Endothelial cell of umbilical vein (primary cell): ENCODE results near the gene HBG2. TPM values are rescaled to one million over a fixed set of nuclear protein-coding genes. Genes with fewer than 3 reads are reported as not detected.

Experiments used
- BruUV-seq: library from RNA; stranded (reverse); fragments of 400-500 nt; replicated peaks from 2 replicates; lab custom pipeline; 2021; lab: Mats Ljungman, UMichigan
- CTCF ChIA-PET: fragments of 300-600, 350-600 bp; sonication (Branson Sonifier 250); formaldehyde crosslinking; loops from one replicate; lab custom pipeline; 2021; ENCODE audit warnings: antibody characterized with exemption, inconsistent platforms; lab: Charles Lee
- POLR2A ChIA-PET: fragments of 300-600, 350-600 bp; sonication (Branson Sonifier 250); formaldehyde crosslinking; loops from one replicate; lab custom pipeline; 2021; ENCODE audit warnings: antibody characterized with exemption, inconsistent platforms; lab: Charles Lee
- DNase-seq: peaks from one replicate; pipeline ENCODE4 v3.0.0-alpha.2; 2011; ENCODE audit warnings: low read depth, low spot score
- FAIRE-seq: peaks from 2 replicates; lab custom pipeline; 2011; peaks lifted over from hg19 to GRCh38; lab: Jason Lieb, UNC
- H2AFZ ChIP-seq: 2 replicates; pipeline ENCODE4 v1.6.0; 2012; ENCODE audit warnings: low read depth, low read length, control low read depth, inconsistent platforms
- H3K27ac ChIP-seq: 2 replicates; pipeline ENCODE4 v1.5.1; 2011; ENCODE audit warnings: low read depth, mild to moderate bottlenecking, control low read depth, low read length, moderate library complexity; ENCODE audit not compliant: insufficient read depth
- H3K27me3 ChIP-seq, 2 experiments: 2 replicates each; pipeline versions ENCODE4 v1.6.0 to v1.6.1; 2011; ENCODE audit warnings: low read length in 2 of 2, mixed read lengths in 1 of 2; ENCODE audit not compliant: control insufficient read depth in 2 of 2, insufficient read depth in 2 of 2
- H3K36me3 ChIP-seq, 2 experiments: 2 replicates in 1 of 2; 3 replicates in 1 of 2; pipeline ENCODE4 v1.5.1; 2011; ENCODE audit warnings: low read length in 2 of 2, mild to moderate bottlenecking in 1 of 2, moderate library complexity in 1 of 2; ENCODE audit not compliant: control insufficient read depth in 2 of 2, insufficient read depth in 2 of 2; ENCODE audit errors: extremely low read depth in 1 of 2
- H3K4me1 ChIP-seq: 3 replicates; pipeline ENCODE4 v1.5.1; 2011; ENCODE audit warnings: mild to moderate bottlenecking, low read length; ENCODE audit not compliant: control insufficient read depth, insufficient read depth; ENCODE audit errors: extremely low read depth
- H3K4me2 ChIP-seq: 2 replicates; pipeline ENCODE4 v1.6.1; 2011; ENCODE audit warnings: low read length, control low read depth, mixed read lengths; ENCODE audit not compliant: insufficient read depth
- H3K4me3 ChIP-seq, 3 experiments: fragments of 200-600 bp in 1 of 3; sonication (generic), shearing (Covaris generic) in 1 of 3; replicated peaks in 1 of 3; 2 replicates each; pipeline ENCODE4 v1.5.1; 2011 to 2016; ENCODE audit warnings: control low read depth in 3 of 3, low read length in 3 of 3, mild to moderate bottlenecking in 2 of 3, inconsistent platforms in 1 of 3, low read depth in 1 of 3, moderate library complexity in 1 of 3; ENCODE audit not compliant: insufficient read depth in 1 of 3
- H3K79me2 ChIP-seq: 2 replicates; pipeline ENCODE4 v1.6.0; 2012; ENCODE audit warnings: low read length, inconsistent platforms; ENCODE audit not compliant: control insufficient read depth, insufficient read depth
- H3K9ac ChIP-seq: replicated peaks from 2 replicates; pipeline ENCODE3; 2011; ENCODE audit warnings: low read length, control low read depth; ENCODE audit not compliant: insufficient read depth; ENCODE audit errors: extremely low read depth
- H3K9me1 ChIP-seq: replicated peaks from 3 replicates; pipeline ENCODE4 v1.6.0; 2011; ENCODE audit warnings: mild to moderate bottlenecking, low read length; ENCODE audit not compliant: control insufficient read depth, insufficient read depth; ENCODE audit errors: extremely low read depth
- H3K9me3 ChIP-seq: replicated peaks from 2 replicates; pipeline ENCODE4 v1.5.1; 2012; ENCODE audit warnings: low read length, inconsistent platforms; ENCODE audit not compliant: control insufficient read depth, insufficient read depth
- H4K20me1 ChIP-seq: replicated peaks from 2 replicates; pipeline ENCODE3; 2011; ENCODE audit warnings: mild to moderate bottlenecking, low read length; ENCODE audit not compliant: control insufficient read depth, insufficient read depth; ENCODE audit errors: extremely low read depth
- EZH2 ChIP-seq: IDR thresholded peaks from 2 replicates; pipeline ENCODE4 v1.6.1; 2012; ENCODE audit warnings: borderline replicate concordance, low read depth, mild to moderate bottlenecking, moderate library complexity, low read length, inconsistent platforms; ENCODE audit not compliant: severe bottlenecking
- FOS ChIP-seq: IDR thresholded peaks from 2 replicates; pipeline ENCODE4 v1.6.1; 2011; ENCODE audit warnings: mild to moderate bottlenecking, low read length, moderate library complexity, borderline replicate concordance; ENCODE audit not compliant: insufficient read depth
- GATA2 ChIP-seq: IDR thresholded peaks from 2 replicates; pipeline ENCODE4 v1.7.0; 2011; ENCODE audit warnings: low read depth, mild to moderate bottlenecking, moderate library complexity, mixed read lengths, low read length; ENCODE audit not compliant: insufficient read length, insufficient read depth
- JUN ChIP-seq: IDR thresholded peaks from 2 replicates; pipeline ENCODE4 v1.6.1; 2011; ENCODE audit warnings: borderline replicate concordance, low read depth; ENCODE audit not compliant: insufficient read length, insufficient read depth
- MAX ChIP-seq: IDR thresholded peaks from 2 replicates; pipeline ENCODE4 v1.6.1; 2011; ENCODE audit not compliant: insufficient read depth, insufficient read length
- MYC ChIP-seq: IDR thresholded peaks from one replicate; pipeline ENCODE4 v1.6.1; 2011; ENCODE audit warnings: mild to moderate bottlenecking, low read depth, low read length
- POLR2A ChIP-seq: IDR thresholded peaks from 2 replicates; pipeline ENCODE4 v1.6.1; 2012; ENCODE audit warnings: low read depth, mild to moderate bottlenecking, control low read depth, low read length
- POLR2AphosphoS5 ChIP-seq: IDR thresholded peaks from 2 replicates; pipeline ENCODE4 v1.6.1; 2012; ENCODE audit warnings: low read depth, mild to moderate bottlenecking, control low read depth, low read length, moderate library complexity; ENCODE audit not compliant: insufficient read depth
- dilution Hi-C: fragments of 300-500 bp; cut with MboI; formaldehyde crosslinking; loops from one replicate; pipeline ENCODE4 v1.15.0; 2019; ENCODE audit warnings: low sequenced_read_pairs; ENCODE audit not compliant: extremely low pct_ligation_motif_present
- intact Hi-C: fragments of 100-400 bp; cut with micrococcal nuclease; formaldehyde crosslinking; loops from one replicate; pipeline ENCODE4 v1.10.0; 2022
- polyA plus RNA-seq, 4 experiments: library from polyadenylated mRNA; depleted of rRNA in 3 of 4; stranded (reverse) in 3 of 4; unstranded in 1 of 4; fragments of >200 nt; gene quantifications; 2 replicates each; pipeline versions ENCODE4 v1.2.1 to v1.2.3, GENCODE V29; 2011 to 2012; ENCODE audit warnings: missing spikeins in 1 of 4
- total RNA-seq: library from RNA; stranded (reverse); gene quantifications from 2 replicates; pipeline ENCODE4 v1.2.3, GENCODE V29; 2021
- TF ChIP-seq, protein P1 (sequence below), 2 donors: IDR thresholded peaks; 1 replicate in 1 of 2; 2 replicates in 1 of 2; pipeline ENCODE4 v1.5.1; 2011; ENCODE audit warnings: low read length in 2 of 2, mild to moderate bottlenecking in 2 of 2, moderate library complexity in 2 of 2, control low read depth in 1 of 2, inconsistent platforms in 1 of 2, low read depth in 1 of 2; ENCODE audit not compliant: insufficient read depth in 1 of 2; ENCODE audit errors: extremely low read depth in 1 of 2

Gene HBG2
- total and polyA plus RNA-seq, 2 donors (not counting 3 experiments of a cell fraction or from before 2014, with no cell fraction given): 1.2 TPM; not detected in 1

DNA sequence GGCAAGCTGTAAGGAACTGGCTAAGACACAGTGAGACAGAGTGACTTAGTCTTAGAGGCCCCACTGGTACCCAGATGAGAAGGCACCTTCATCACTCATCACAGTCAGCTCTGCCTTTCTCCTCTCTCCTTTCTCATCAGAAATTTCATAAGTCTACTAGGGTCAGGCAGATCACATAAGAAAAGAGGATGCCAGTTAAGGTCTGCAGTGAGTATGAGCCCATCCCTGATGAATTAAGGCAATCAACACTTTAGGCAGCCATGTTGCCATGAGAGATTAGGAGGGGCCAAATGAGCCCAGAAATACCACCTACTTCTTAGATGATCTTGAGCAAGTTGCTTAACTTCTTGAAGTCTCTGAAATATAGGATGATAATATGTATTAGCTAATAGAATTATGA is 27.0 kb upstream of the HBG2 start:
- no peak overlapping the region for H3K9ac ChIP-seq
- H3K4me3 ChIP-seq: no peak overlapping the region
- H3K79me2 ChIP-seq: no peaks in the 10 kb centered on the region
- no peaks in the 10 kb centered on the region for H3K9me3 ChIP-seq
- no peaks in the 10 kb centered on the region for H3K27me3 ChIP-seq
- ChIA-PET POLR2A (no interaction called here), CTCF (interaction anchor here (1.3 to 1.6 kb wide), 2 partner anchors 15 to 83 kb away, joined by 4 to 5 read pairs; no protein-coding TSS in a partner anchor)
- H3K36me3 ChIP-seq: no peaks in the 10 kb centered on the region
- H3K9me1 ChIP-seq: no peaks in the 10 kb centered on the region
- peaks cover 11% of the 10 kb centered on the region for H3K4me1 ChIP-seq
- no peak for TF ChIP-seq EZH2
- TF ChIP-seq POLR2A: no peak
- TF ChIP-seq GATA2: no peak
- TF ChIP-seq MYC: no peak
- TF ChIP-seq, protein P1, sequence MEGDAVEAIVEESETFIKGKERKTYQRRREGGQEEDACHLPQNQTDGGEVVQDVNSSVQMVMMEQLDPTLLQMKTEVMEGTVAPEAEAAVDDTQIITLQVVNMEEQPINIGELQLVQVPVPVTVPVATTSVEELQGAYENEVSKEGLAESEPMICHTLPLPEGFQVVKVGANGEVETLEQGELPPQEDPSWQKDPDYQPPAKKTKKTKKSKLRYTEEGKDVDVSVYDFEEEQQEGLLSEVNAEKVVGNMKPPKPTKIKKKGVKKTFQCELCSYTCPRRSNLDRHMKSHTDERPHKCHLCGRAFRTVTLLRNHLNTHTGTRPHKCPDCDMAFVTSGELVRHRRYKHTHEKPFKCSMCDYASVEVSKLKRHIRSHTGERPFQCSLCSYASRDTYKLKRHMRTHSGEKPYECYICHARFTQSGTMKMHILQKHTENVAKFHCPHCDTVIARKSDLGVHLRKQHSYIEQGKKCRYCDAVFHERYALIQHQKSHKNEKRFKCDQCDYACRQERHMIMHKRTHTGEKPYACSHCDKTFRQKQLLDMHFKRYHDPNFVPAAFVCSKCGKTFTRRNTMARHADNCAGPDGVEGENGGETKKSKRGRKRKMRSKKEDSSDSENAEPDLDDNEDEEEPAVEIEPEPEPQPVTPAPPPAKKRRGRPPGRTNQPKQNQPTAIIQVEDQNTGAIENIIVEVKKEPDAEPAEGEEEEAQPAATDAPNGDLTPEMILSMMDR (IDR thresholded peaks at IDR 0.05; ENCODE audit: extremely low read depth in 1 of 2, insufficient read depth in 1 of 2, low read depth in 1 of 2, low read length in 2 of 2): no peak
- no peak for TF ChIP-seq FOS
- no peak for TF ChIP-seq JUN
- no peak for TF ChIP-seq POLR2AphosphoS5
- no peak for TF ChIP-seq MAX
- DNase-seq (no peak), FAIRE-seq (no peak)
- no peaks in the 10 kb centered on the region for H4K20me1 ChIP-seq
- H2AFZ ChIP-seq: no peak overlapping the region
- BruUV-seq: no TSS peak
- H3K27ac ChIP-seq: no peak overlapping the region
- intact Hi-C loops (no loop called here), dilution Hi-C loops (no loop called here)
- H3K4me2 ChIP-seq: no peak overlapping the region
